GM12878 (cell line): ENCODE measurements around the gene A1BG.

Source experiments
- EP300 ChIP-seq, 2 experiments: fragments of 150-350 bp in 1 of 2; IDR thresholded peaks; 2 replicates each; pipeline ENCODE4 v1.6.1; 2011 to 2012; ENCODE audit warnings: low read depth in 2 of 2, low read length in 2 of 2, borderline replicate concordance in 1 of 2, improper control_type of control experiment in 1 of 2, inconsistent platforms in 1 of 2; ENCODE audit not compliant: control insufficient read depth in 1 of 2
- MYC ChIP-seq: IDR thresholded peaks from 2 replicates; pipeline ENCODE4 v1.6.1; 2011; ENCODE audit warnings: mild to moderate bottlenecking, low read length, moderate library complexity, inconsistent platforms; ENCODE audit not compliant: insufficient read depth, insufficient replicate concordance, insufficient read length, severe bottlenecking
- SREBF2 ChIP-seq: IDR thresholded peaks from 2 replicates; pipeline ENCODE4 v1.6.1; 2012; ENCODE audit warnings: mild to moderate bottlenecking, low read length
- TAF1 ChIP-seq: IDR thresholded peaks from 2 replicates; pipeline ENCODE4 v1.6.1; 2011; ENCODE audit warnings: mild to moderate bottlenecking, low read depth, low read length, borderline replicate concordance
- YY1 ChIP-seq: IDR thresholded peaks from 2 replicates; pipeline ENCODE4 v1.6.1; 2011; ENCODE audit warnings: low read depth, mild to moderate bottlenecking, low read length
- ZZZ3 ChIP-seq: IDR thresholded peaks from 2 replicates; pipeline ENCODE4 v1.6.1; 2011; ENCODE audit warnings: low read depth; ENCODE audit not compliant: control insufficient read depth, insufficient read length
- TF ChIP-seq, protein P1 (sequence below): IDR thresholded peaks from 2 replicates; pipeline ENCODE4 v1.6.1; 2012; ENCODE audit warnings: low read depth, low read length, improper control_type of control experiment
- TF ChIP-seq, protein P2 (sequence below), 3 experiments: IDR thresholded peaks in 2 of 3; conservative IDR thresholded peaks in 1 of 3; 2 replicates each; pipeline ENCODE4 v1.5.1; 2011; ENCODE audit warnings: low read depth in 3 of 3, low read length in 3 of 3, mild to moderate bottlenecking in 3 of 3, control low read depth in 2 of 3, moderate library complexity in 2 of 3, inconsistent platforms in 1 of 3, mixed read lengths in 1 of 3; ENCODE audit not compliant: control insufficient read depth in 2 of 3, insufficient read depth in 1 of 3; ENCODE audit errors: extremely low read depth in 1 of 3

DNA sequence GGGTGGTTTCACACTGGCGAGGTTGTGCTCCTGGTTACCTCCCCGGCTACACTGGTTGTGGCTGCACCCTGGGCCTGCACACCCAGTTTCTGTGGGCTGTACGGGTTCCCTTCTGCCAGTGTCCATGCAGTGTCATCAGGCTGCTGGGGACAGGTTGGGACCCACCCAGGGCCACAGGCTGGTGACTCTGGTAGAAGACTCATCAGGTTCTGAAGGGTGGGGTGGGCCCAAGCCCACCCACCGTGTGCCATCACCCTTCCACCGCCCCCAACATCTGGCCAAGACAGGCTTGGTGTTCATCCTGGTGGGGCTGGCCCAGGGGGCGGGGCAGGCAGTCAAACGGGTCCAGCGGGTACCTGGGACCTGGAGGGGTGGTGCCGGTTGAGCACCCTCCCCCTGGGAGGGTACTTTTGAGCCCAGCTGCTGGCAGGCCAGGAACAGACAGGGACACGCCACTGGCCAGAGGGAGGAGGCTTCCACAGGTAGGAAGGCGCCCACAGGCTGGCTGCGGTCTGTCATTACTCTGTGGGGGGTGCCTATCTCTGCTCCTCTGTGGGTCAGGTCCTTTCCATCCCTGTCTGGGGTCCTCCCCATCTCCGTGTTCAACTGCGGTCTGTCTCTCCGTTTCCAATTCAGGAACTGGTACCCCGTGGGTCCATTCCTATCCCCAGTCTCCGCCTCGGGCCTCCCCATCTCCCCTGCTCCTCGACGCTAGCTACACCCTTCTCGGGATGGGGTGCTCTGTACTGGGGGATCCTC lies 42.1 kb upstream of the A1BG start, which contains the start of gene RNF225:
- TF ChIP-seq SREBF2 (no peak), YY1 (no peak), EP300 (IDR thresholded peaks at IDR 0.05; ENCODE audit: borderline replicate concordance in 1 of 2, control insufficient read depth in 1 of 2, low read depth in 2 of 2, low read length in 2 of 2) (no peak), TAF1 (no peak), ZZZ3 (no peak), MYC (no peak)
- TF ChIP-seq, protein P1, sequence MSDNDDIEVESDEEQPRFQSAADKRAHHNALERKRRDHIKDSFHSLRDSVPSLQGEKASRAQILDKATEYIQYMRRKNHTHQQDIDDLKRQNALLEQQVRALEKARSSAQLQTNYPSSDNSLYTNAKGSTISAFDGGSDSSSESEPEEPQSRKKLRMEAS: no peak
- TF ChIP-seq, protein P2, sequence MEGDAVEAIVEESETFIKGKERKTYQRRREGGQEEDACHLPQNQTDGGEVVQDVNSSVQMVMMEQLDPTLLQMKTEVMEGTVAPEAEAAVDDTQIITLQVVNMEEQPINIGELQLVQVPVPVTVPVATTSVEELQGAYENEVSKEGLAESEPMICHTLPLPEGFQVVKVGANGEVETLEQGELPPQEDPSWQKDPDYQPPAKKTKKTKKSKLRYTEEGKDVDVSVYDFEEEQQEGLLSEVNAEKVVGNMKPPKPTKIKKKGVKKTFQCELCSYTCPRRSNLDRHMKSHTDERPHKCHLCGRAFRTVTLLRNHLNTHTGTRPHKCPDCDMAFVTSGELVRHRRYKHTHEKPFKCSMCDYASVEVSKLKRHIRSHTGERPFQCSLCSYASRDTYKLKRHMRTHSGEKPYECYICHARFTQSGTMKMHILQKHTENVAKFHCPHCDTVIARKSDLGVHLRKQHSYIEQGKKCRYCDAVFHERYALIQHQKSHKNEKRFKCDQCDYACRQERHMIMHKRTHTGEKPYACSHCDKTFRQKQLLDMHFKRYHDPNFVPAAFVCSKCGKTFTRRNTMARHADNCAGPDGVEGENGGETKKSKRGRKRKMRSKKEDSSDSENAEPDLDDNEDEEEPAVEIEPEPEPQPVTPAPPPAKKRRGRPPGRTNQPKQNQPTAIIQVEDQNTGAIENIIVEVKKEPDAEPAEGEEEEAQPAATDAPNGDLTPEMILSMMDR (IDR thresholded peaks at IDR 0.05 in 2 of 3, conservative IDR thresholded peaks at IDR 0.05 in 1 of 3; ENCODE audit: control insufficient read depth in 2 of 3, extremely low read depth in 1 of 3, insufficient read depth in 1 of 3, low read depth in 3 of 3, low read length in 3 of 3): no peak
